ENCODE data around the gene MEP1B.
"Not testable (repeated sequence)": the region's sequence is repeated elsewhere in the genome, so short reads cannot be mapped to it uniquely, and the experiment has no call there.

MEP1B gene

GRCh38 chr18:32189790-32190189, at the start of gene MEP1B:
TSS of gene MEP1B (plus strand) at chr18:32190039. CDS start at chr18:32190071, 32 bp downstream.
- DNase-seq, result no peak

GRCh38 chr18:32148185-32148870, 41.5 kb upstream of the MEP1B start:
- no peak for DNase-seq

- no peak for DNase-seq
Observed at GRCh38 chr18:32152705-32153448, 37.0 kb upstream of the MEP1B start.

DNA sequence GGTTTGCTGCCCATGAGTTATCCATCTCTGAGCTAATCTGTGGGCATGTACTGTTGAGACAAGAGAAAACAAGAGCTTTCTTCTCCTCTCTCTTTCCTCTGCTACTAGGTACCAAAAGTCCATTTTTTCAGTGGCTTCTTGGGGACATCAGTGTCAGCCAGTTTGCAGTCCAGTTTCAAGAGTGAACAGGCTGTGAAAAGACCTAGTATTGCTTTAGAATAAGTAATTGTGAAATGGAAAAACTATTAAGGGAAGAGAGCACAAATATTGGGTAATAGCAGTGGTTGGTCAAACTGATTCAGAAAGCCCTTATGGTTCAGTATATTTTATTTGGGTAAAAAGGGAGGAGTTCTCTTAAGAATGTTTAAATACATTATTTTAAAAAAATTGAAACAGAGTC, 33.0 kb upstream of the MEP1B start:
- DNase-seq, result no peak

GRCh38 chr18:32157580-32157979, 32.3 kb upstream of the MEP1B start:
- no peak for DNase-seq

DNA sequence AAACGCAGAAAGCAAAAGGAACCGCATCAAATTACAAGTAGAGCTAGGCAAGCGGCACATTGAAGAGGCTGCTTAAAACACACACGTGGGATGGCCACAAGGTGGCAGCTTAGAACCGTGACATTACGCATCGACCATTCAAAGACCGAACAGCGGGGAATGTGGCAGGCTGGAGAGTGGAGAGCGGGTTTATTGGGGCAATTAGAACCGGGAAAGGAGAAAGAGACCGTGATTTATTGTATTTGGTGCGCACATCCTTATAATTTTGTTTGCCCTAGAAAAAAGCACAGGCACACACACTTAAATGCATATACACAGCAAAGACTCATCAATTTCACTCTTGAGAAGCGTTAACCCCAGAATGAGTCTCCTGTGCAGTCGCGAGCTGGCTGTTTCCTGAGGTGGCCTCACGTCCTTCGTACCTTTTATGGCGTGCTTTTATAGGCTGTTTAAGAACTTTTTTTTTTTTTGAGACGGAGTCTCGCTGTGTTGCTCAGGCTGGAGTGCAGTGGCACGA, 31.7 kb upstream of the MEP1B start:
- peak; percentile 65 for DNase-seq

DNA sequence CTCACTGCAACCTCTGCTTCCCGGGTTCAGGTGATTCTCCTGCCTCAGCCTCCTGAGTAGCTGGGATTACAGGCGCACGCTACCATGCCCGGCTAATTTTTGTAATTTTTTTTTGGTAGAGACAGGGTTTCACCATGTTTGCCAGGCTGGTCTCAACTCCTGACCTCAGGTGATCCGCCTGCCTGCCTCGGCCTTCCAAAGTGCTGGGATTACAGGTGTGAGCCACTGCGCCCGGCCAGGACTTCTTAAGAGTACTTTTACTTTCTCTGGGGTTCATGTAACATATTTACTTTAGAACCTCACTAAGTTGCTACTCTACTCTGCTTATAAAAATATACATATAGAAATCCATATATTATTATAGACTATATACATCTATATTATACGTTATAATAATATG, 31.2 kb upstream of the MEP1B start:
- DNase-seq, result not testable (repeated sequence)

DNA sequence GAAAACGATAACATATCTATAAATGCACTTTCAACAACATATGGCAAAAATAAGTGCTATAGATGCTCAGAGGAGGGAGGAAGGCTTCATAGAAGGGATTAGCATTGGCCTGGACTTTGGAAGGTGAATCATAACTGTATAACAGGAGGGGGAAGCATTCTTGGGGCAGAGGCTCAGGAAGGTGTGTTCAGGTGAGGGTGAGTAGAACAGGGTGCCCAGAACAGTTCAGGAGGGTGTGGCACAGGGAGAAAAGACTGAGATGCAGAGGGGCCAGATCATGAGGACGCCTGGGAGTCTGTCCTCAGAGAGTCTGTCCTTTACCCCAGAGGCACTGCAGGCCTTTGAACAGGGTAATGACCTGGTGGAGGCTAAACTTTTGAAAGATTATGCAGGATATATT, 29.3 kb upstream of the MEP1B start:
- no peak for DNase-seq

- no peak for DNase-seq
Observed at GRCh38 chr18:32167980-32168730, 21.7 kb upstream of the MEP1B start.

GRCh38 chr18:32173654-32174053, 16.2 kb upstream of the MEP1B start:
- no peak for DNase-seq

GRCh38 chr18:32174719-32175118, 15.1 kb upstream of the MEP1B start:
- no peak for DNase-seq

DNA sequence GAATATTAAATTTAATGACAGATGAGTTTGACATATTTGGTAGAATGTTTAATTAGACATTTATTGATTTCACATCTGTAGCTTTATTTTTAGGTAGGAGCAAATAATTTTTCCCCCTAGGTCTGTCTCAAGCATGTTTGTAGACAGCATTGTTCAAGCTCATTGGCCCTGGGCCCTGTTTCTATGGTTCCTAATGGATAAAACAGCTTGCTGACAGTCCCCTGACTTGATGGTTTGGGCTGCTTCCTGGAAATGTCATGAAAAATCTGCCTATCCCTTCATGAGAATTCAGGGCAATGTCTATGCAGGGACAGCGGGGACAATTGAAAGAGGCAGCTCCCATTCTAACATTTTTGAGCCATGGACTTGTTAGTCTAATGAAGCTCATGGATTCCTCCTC, 14.6 kb upstream of the MEP1B start:
- DNase-seq, result no peak

GRCh38 chr18:32176745-32177144, 13.1 kb upstream of the MEP1B start:
- DNase-seq, result not testable (repeated sequence)

- no peak for DNase-seq
Observed at GRCh38 chr18:32177530-32177929, 12.3 kb upstream of the MEP1B start.

DNA sequence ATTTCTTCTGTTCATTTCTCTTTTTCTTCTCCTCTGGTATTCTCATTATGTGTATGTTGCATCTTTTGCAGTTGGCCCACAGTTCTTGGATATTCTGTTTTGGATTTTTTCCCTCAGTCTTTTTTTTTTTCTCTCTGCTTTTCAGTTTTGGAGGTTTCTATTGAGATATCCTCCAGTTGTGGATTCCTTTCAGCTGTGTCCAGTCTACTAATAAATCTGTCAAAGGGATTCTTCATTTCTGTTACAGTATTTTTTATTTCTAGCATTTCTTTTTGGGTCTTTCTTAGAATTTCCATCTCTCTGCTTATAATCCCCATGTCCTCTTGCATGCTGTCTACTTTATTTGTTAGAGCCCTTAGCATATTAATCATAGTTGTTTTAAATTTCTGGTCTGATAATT, 6.3 kb upstream of the MEP1B start:
- DNase-seq, result no peak

DNA sequence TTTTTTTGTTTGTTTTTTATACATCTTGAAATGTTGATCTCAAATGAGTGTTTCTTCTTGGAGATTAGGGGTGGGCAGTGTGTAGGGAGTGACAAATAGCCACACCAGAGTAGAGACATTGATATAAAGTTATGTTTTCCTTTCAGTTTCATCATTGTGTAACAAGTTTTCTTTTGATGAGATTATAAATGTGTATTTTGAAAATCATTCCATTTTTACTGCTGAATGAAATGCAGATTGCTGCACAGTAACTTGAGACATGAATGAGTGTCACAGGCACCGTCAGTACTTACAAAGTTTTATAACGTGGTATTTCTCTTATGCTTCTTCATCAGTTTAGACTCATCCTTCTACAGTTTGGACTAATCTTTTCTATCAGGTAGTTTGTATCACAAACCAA, 370 bp downstream of the MEP1B start:
- no peak for DNase-seq

DNA sequence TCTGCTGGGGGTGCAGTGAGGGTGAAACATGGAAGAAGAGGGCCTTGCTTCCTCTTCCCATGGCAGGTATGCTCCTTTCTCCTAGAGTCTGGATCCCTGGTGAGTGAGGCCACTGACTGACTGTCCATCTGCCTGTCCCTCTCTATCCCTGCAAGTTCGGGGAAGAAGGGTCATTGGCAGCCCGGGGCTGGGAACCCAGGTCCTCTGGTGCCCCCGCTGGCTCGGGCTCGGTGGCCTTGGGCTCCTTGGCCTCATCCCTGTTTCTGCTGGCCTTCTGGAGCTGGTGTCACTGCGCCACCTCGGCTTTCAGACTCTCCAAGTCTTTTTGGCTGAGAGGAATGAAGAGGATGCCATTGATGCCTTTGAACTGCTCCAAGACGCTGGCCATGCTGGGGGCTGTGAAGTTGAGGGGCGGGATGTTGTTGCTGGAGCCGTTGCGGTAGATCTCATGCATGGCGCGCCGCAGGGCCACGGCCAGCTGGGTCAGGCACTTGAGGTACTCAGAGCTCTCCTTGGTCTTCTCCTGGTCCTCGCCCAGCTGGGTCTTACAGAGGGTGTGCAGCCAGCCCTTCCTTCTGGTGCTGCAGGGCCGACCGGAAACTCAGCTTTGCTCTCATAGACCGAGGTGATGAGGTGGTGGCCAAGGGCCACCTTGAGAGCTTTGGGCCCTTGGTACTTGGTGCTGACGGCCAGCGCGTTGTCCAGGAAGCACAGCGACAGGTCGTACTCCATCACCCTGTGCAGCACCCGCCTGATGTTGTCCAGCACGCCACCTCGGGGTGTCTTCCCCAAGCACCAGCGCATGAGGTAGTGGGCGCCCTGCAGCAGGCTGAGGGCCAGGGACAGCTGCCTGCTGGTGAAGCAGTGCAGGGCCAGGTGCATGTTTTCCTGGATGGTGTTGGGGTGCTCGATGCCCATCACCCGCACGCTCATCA, 6.3 kb downstream of the MEP1B start:
- no peak for DNase-seq

DNA sequence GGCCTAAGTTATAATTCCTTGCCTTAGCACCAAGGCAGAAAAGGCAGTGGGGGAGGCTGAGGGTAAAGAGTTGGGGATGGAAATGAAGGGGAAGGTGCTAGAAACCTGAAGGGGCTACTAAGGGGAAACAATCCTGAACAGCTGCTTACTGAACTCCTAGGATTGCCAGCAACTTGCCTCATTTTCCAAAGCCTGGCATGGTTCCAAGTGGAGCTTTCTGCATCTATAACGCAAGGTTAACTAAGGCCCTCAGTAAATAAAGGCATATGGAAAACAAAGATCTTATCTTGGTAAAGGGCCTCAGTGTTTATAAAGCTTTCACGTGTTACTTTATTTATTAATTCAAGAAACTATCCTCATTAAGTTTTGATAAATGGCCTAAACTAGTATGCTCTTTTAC, 10.9 kb downstream of the MEP1B start:
- DNase-seq, result no peak

DNA sequence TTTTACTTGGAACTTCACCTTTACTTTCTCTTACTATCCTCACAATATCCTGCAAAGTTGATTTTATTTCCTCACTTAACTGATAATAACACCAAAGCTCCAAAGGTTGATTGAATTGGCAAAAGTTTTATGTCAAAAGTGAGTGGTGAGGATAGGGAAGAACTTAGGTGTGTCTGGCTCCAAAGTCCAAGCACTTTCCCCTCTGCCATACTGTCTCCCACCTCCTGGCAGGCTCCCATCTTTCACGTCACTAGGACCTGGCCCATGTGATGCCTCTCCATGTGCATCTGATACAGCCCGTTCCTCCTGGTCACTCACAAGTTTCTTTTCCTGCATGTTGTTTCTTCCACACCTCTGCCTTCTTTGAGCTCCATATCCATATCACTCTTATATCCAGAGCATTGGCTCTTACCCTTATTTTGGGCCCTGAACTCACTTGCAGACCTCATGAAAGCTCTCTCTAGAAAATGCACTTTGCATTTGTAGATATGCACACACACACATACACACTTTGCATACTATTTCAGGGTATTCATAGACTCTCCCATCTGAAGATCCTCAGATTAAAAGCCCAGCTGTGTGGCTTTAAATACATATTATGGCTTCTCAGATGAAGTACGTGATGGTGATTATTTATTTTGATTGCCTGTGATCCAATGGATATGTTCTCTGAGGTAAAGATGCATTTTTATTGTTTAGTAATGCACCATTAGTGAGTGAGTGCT, 12.3 kb downstream of the MEP1B start:
- DNase-seq, result no peak

- DNase-seq, result no peak
Observed at GRCh38 chr18:32208023-32208422, 18.2 kb downstream of the MEP1B start.

DNA sequence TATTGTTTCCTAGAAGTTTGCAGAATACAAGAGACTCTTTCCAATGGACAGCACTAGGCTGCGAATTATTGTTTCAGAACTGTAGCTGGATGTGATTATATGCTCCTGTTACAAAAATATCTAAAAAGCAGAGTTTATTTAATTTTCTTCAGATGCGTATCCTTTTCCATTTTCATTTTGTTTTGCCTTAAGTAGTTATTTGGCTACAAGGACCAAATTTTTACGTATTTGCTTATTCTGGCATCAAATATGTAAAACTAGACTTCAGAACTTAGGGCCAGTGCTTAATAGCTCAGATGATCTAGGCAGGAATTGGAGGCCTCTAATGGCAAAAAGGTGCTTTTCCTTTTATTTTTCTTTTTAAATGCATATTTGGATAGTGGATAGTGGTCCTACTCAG, 18.7 kb downstream of the MEP1B start:
- no peak for DNase-seq
